ENCODE data around the gene ADAMTS19.

GRCh38 chr5:129689045-129689444 lies 228.9 kb downstream of the ADAMTS19 start:
- TF ChIP-seq, protein P1, sequence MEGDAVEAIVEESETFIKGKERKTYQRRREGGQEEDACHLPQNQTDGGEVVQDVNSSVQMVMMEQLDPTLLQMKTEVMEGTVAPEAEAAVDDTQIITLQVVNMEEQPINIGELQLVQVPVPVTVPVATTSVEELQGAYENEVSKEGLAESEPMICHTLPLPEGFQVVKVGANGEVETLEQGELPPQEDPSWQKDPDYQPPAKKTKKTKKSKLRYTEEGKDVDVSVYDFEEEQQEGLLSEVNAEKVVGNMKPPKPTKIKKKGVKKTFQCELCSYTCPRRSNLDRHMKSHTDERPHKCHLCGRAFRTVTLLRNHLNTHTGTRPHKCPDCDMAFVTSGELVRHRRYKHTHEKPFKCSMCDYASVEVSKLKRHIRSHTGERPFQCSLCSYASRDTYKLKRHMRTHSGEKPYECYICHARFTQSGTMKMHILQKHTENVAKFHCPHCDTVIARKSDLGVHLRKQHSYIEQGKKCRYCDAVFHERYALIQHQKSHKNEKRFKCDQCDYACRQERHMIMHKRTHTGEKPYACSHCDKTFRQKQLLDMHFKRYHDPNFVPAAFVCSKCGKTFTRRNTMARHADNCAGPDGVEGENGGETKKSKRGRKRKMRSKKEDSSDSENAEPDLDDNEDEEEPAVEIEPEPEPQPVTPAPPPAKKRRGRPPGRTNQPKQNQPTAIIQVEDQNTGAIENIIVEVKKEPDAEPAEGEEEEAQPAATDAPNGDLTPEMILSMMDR (optimal IDR thresholded peaks at IDR 0.05 in 1 of 3, IDR thresholded peaks at IDR 0.05 in 1 of 3, conservative IDR thresholded peaks at IDR 0.05 in 1 of 3; ENCODE audit: extremely low read depth in 1 of 3, insufficient read depth in 2 of 3, low read length in 3 of 3) = no peak
- no peak for TF ChIP-seq EZH2 (IDR thresholded peaks at IDR 0.05; ENCODE audit: low read length)

Data from keratinocyte (primary cell).